Skeletal muscle tissue (tissue), 4 donors: Measurements from ENCODE around the gene DCN. TPM values are rescaled to one million over a fixed set of nuclear protein-coding genes. Genes with fewer than 3 reads are reported as not detected.

ENCODE experiments used
- H3K27ac ChIP-seq: one replicate; pipeline ENCODE4 v1.7.0; 2013; ENCODE audit warnings: mild to moderate bottlenecking, low read depth, low read length, inconsistent platforms
- H3K27me3 ChIP-seq, 3 donors: one replicate each; pipeline ENCODE4 v1.7.0; 2013; ENCODE audit warnings: low read length in 3 of 3; ENCODE audit not compliant: control insufficient read depth in 3 of 3, insufficient read depth in 3 of 3
- H3K36me3 ChIP-seq, 3 donors: one replicate each; pipeline ENCODE4 v1.7.0; 2013; ENCODE audit warnings: low read length in 3 of 3; ENCODE audit not compliant: control insufficient read depth in 3 of 3, insufficient read depth in 3 of 3
- H3K4me1 ChIP-seq, 3 donors: one replicate each; pipeline ENCODE4 v1.7.0; 2013; ENCODE audit warnings: low read length in 3 of 3, mild to moderate bottlenecking in 3 of 3; ENCODE audit not compliant: control insufficient read depth in 3 of 3, insufficient read depth in 3 of 3
- H3K4me3 ChIP-seq, 3 donors: one replicate each; pipeline ENCODE4 v1.7.0; 2013; ENCODE audit warnings: low read length in 3 of 3
- H3K9ac ChIP-seq, 3 donors: one replicate each; pipeline ENCODE4 v1.7.0; 2013; ENCODE audit warnings: low read length in 3 of 3, mild to moderate bottlenecking in 3 of 3, moderate library complexity in 2 of 3, low read depth in 1 of 3
- H3K9me3 ChIP-seq, 3 donors: one replicate each; pipeline ENCODE4 v1.7.0; 2013; ENCODE audit warnings: low read length in 3 of 3; ENCODE audit not compliant: control insufficient read depth in 3 of 3
- total RNA-seq: library from RNA; depleted of rRNA; stranded (reverse); fragments of >200 nt; gene quantifications from one replicate; pipeline ENCODE4 v1.2.3, GENCODE V29; 2014
- donor health status: Osteomylitis.

Gene DCN
- total RNA-seq, 1 donor from 2014 or later: 688 TPM

- Histone ChIP-seq H3K4me3 (peak overlapping the region in 1 of 3 donors; percentile 73), H3K27ac (no peak overlapping the region), H3K27me3 (no peaks in the 10 kb centered on the region), H3K36me3 (no peaks in the 10 kb centered on the region), H3K9me3 (no peaks in the 10 kb centered on the region), H3K4me1 (no peaks in the 10 kb centered on the region), H3K9ac (no peak overlapping the region)
These were observed 5.2 kb downstream of the DCN start for GRCh38 chr12:91177381-91177780.

GRCh38 chr12:91176915-91177314, 5.7 kb downstream of the DCN start:
- H3K27ac ChIP-seq: no peak overlapping the region
- H3K4me3 ChIP-seq: peak overlapping the region in 2 of 3 donors; percentile 10 to 73
- H3K9ac ChIP-seq: no peak overlapping the region

GRCh38 chr12:91176358-91176757, 6.3 kb downstream of the DCN start:
- peak overlapping the region in 2 of 3 donors; percentile 10 to 73 for H3K4me3 ChIP-seq
- no peaks in the 10 kb centered on the region for H3K36me3 ChIP-seq
- no peak overlapping the region for H3K9ac ChIP-seq
- peaks cover 0 to 3% (median 0%) of the 10 kb centered on the region in 3 donors for H3K4me1 ChIP-seq
- H3K27ac ChIP-seq: no peak overlapping the region
- H3K27me3 ChIP-seq: no peaks in the 10 kb centered on the region
- no peaks in the 10 kb centered on the region for H3K9me3 ChIP-seq

More at GRCh38 chr12:91176915-91177314, 5.7 kb downstream of the DCN start:
- no peaks in the 10 kb centered on the region for H3K27me3 ChIP-seq
- no peaks in the 10 kb centered on the region for H3K4me1 ChIP-seq
- no peaks in the 10 kb centered on the region for H3K36me3 ChIP-seq
- H3K9me3 ChIP-seq: no peaks in the 10 kb centered on the region

GRCh38 chr12:91173124-91173523, 9.5 kb downstream of the DCN start:
- H3K27ac ChIP-seq: no peak overlapping the region
- no peak overlapping the region for H3K9ac ChIP-seq
- H3K36me3 ChIP-seq: no peaks in the 10 kb centered on the region
- no peaks in the 10 kb centered on the region for H3K9me3 ChIP-seq
- H3K4me1 ChIP-seq: peaks cover 0 to 3% (median 0%) of the 10 kb centered on the region in 3 donors
- H3K4me3 ChIP-seq: peak overlapping the region in 2 of 3 donors; percentile 20 to 37
- no peaks in the 10 kb centered on the region for H3K27me3 ChIP-seq

DNA sequence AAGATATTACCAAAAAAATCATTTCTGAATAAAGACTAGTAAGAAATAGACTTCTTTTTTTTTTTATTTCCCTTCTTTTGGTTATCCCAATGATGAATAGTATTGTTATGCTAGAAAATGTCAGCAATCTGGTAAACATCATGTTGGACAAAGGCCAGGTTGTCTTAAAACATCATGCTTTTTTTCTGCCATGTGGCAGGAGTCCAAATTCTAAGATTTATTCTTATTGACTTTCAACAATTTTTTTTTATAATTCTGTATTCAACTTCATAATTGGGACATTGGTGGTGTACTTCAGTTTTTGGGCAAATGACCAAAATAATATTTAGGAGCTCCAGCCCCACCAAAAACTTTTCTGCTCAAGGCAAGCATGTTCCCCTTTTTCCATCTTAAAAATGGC, 10.5 kb downstream of the DCN start:
- Histone ChIP-seq H3K9me3 (no peaks in the 10 kb centered on the region), H3K27me3 (no peaks in the 10 kb centered on the region), H3K4me1 (peaks cover 0 to 3% (median 0%) of the 10 kb centered on the region in 3 donors), H3K4me3 (no peak overlapping the region), H3K36me3 (no peaks in the 10 kb centered on the region), H3K9ac (no peak overlapping the region), H3K27ac (no peak overlapping the region)

DNA sequence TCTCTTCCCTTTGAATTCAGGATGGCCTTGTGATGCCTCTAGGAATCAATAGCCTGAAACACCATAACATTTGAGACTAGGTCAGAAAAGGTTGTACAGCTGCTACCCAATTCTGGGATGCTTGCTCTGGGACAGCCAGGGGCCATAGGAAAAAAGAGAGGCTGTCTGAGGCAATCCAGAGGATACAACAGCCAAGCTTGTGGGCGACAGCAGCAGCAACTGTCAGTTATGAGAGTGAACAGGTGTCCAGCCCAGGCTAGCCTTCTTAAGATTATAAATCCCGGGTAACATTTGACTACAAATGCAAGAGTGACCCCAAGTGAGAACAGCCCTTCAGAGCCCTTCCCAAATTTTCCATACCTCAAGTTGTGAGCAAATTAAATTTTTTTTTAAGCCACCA, 11.1 kb downstream of the DCN start:
- Histone ChIP-seq H3K9me3 (no peaks in the 10 kb centered on the region), H3K27ac (no peak overlapping the region), H3K4me3 (no peak overlapping the region), H3K4me1 (peaks cover 0 to 3% (median 0%) of the 10 kb centered on the region in 3 donors), H3K36me3 (no peaks in the 10 kb centered on the region), H3K27me3 (no peaks in the 10 kb centered on the region), H3K9ac (no peak overlapping the region)

DNA sequence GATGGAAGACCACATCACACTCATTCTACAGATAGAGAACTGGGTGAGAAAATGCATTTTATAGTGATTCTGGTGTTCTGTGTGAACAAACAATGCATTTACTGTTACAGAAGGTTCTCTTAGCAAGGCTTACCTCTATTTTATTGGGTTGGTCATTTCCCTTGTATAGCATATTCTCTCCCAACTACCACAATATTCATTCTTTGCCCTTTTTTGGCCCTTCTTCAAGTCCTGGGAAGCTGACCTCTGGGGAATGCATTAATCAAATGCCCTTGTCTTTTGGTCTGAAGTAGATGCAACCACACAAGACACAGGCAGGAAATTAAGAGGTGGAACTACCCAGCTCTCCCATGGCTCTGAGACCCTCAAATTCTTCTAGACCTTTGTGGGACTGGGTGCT, 19.5 kb downstream of the DCN start:
- Histone ChIP-seq H3K27me3 (no peaks in the 10 kb centered on the region), H3K4me3 (no peak overlapping the region), H3K9ac (no peak overlapping the region), H3K27ac (no peak overlapping the region), H3K4me1 (no peaks in the 10 kb centered on the region), H3K9me3 (no peaks in the 10 kb centered on the region), H3K36me3 (no peaks in the 10 kb centered on the region)

DNA sequence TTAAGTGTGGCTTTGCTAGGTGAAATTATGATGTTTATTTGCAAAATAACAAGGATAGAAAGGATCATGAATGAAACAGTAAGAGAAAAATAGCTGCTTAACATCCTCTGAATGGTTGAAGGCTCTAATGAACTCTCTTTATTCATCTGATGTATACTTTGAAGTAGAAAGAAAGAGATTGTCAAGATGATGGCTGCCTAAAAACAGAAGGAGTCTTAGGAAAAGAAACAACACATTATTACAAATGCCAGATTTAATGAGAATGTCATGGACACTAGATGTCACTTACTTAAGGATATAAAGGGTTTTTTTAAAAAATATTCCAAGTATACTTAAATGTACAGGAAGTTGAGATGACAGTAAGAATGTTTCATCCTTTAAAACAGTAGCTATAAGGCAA, 21.6 kb downstream of the DCN start:
- Histone ChIP-seq H3K27me3 (no peaks in the 10 kb centered on the region), H3K9ac (no peak overlapping the region), H3K4me1 (peaks cover 0 to 2% (median 0%) of the 10 kb centered on the region in 3 donors), H3K4me3 (no peak overlapping the region), H3K9me3 (no peaks in the 10 kb centered on the region), H3K36me3 (no peaks in the 10 kb centered on the region), H3K27ac (no peak overlapping the region)

- no peak overlapping the region for H3K9ac ChIP-seq
- peaks cover 0 to 3% (median 0%) of the 10 kb centered on the region in 3 donors for H3K36me3 ChIP-seq
- no peak overlapping the region for H3K4me3 ChIP-seq
- H3K4me1 ChIP-seq: peaks cover 0 to 5% (median 0%) of the 10 kb centered on the region in 3 donors
- H3K27me3 ChIP-seq: no peaks in the 10 kb centered on the region
- no peaks in the 10 kb centered on the region for H3K9me3 ChIP-seq
- H3K27ac ChIP-seq: no peak overlapping the region
These were observed 26.6 kb downstream of the DCN start for GRCh38 chr12:91155990-91156389.

- Histone ChIP-seq H3K36me3 (peaks cover 0 to 5% (median 0%) of the 10 kb centered on the region in 3 donors), H3K4me3 (no peak overlapping the region), H3K9me3 (no peaks in the 10 kb centered on the region), H3K27me3 (no peaks in the 10 kb centered on the region), H3K9ac (no peak overlapping the region), H3K27ac (no peak overlapping the region), H3K4me1 (peaks cover 0 to 5% (median 0%) of the 10 kb centered on the region in 3 donors)
These were observed 28.5 kb downstream of the DCN start for GRCh38 chr12:91154131-91154530.
